ENCODE measurements around the gene ZNF525.
"Not testable (repeated sequence)": the region's sequence is repeated elsewhere in the genome, so short reads cannot be mapped to it uniquely, and the experiment has no call there.

ZNF525 gene

GRCh38 chr19:53395840-53396524 is 30.5 kb downstream of the ZNF525 start:
- DNase-seq (ENCODE audit: low read depth in 2 of 2) = not testable (repeated sequence)

GRCh38 chr19:53396525-53396868 is 31.0 kb downstream of the ZNF525 start:
- DNase-seq (ENCODE audit: low read depth in 2 of 2) = no peak

- not testable (repeated sequence) for DNase-seq (ENCODE audit: low read depth in 2 of 2)
These were observed 32.4 kb downstream of the ZNF525 start for GRCh38 chr19:53397918-53398317.

GRCh38 chr19:53409505-53410204 is 44.1 kb downstream of the ZNF525 start:
- no peak for DNase-seq (ENCODE audit: low read depth in 2 of 2)

GRCh38 chr19:53420520-53421315 is 55.2 kb downstream of the ZNF525 start:
- DNase-seq (ENCODE audit: low read depth in 2 of 2) = not testable (repeated sequence)

GRCh38 chr19:53422551-53422950 is 57.0 kb downstream of the ZNF525 start:
- no peak for DNase-seq (ENCODE audit: low read depth in 2 of 2)

GRCh38 chr19:53423074-53423473 is 57.6 kb downstream of the ZNF525 start:
- not testable (repeated sequence) for DNase-seq (ENCODE audit: low read depth in 2 of 2)

- DNase-seq (ENCODE audit: low read depth in 2 of 2) = not testable (repeated sequence)
These were observed 58.2 kb downstream of the ZNF525 start for GRCh38 chr19:53423680-53424079.

GRCh38 chr19:53424968-53425597 is 59.6 kb downstream of the ZNF525 start:
- DNase-seq (ENCODE audit: low read depth in 2 of 2) = peak; percentile 35 to 41

GRCh38 chr19:53431399-53432087 is 66.0 kb downstream of the ZNF525 start, which contains the start of gene ZNF761:
Gene ZNF761, plus strand, starts transcription at chr19:53431984. Its CDS starts 15,285 bp downstream, at chr19:53447269.
- DNase-seq (ENCODE audit: low read depth in 2 of 2) = peak; percentile 97 to 99

GRCh38 chr19:53432088-53432661 is 66.7 kb downstream of the ZNF525 start:
- no peak for DNase-seq (ENCODE audit: low read depth in 2 of 2)
